C1 segment of cervical spinal cord (tissue), 14 donors: ENCODE data around the gene B3GNT8.
"Not testable (repeated sequence)": the region's sequence is repeated elsewhere in the genome, so short reads cannot be mapped to it uniquely, and the experiment has no call there.

ENCODE experiments used
- DNase-seq, 14 donors: peaks; one replicate each; lab custom pipeline; 2025; lab: John Stamatoyannopoulos, UW

B3GNT8 gene

DNA sequence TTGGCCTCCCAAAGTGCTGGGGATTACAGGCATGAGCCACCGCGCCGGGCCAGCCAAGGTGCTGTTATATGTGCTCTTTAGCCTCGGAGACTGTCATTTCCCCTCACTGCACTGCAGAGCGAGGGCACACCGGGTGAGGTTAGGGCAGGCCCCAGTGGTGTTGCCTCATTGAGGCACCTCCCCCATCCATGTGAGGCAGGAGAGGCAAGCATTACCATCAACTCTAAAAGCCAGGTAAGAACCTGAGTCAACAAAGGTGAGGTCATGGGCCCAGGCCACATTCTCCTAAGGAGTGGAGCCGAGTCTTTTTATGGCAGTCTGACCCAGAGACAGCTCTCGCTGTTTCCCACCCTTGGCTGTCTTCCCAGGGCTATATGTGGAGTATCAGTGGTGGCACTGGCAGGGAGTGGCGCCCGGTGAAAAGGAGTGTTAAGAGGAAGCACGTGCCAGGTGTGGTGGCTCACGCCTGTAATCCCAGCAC, 10.9 kb downstream of the B3GNT8 start:
- DNase-seq = no peak

DNA sequence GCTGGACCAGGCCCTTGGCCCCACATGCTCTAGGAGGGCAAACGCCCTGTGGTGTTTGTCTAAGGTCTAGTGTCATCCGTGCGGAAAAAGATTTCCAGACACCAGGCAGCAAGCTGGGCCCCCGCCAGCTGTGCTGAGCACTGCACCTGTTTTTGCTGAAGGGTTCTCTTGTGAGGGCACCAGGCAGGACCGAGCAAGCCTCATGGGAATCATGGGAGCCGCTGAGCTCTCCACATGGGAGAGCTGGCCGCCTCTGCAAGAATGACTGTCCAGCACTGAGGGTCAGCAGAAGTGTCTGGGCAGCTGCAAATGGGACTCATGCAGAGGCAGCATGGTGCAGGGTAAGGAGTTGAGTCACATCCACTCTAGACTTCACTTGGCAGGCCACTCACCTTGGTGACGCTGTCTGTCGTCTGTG, 12.0 kb downstream of the B3GNT8 start:
- DNase-seq = no peak

DNA sequence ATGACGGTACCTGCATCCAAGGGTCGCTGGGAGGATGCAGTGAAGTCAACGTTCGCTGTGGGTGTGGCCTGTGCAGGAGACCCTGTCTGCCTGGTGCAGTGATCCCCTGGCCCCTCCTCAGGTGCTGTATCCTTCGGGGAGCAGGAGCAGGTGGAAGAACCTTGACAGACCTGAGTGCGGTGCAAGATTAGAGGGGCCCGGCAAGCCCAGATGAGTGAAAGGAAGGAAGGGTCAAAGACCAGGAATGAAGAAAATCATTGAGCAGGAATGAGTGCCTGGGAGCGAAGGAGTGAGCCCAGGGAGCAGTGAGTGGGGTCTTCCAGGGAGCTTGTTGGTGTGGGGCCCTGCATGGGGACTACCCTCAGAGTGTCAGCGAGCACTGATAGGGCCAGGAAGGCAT, 12.7 kb downstream of the B3GNT8 start:
- no peak for DNase-seq

DNA sequence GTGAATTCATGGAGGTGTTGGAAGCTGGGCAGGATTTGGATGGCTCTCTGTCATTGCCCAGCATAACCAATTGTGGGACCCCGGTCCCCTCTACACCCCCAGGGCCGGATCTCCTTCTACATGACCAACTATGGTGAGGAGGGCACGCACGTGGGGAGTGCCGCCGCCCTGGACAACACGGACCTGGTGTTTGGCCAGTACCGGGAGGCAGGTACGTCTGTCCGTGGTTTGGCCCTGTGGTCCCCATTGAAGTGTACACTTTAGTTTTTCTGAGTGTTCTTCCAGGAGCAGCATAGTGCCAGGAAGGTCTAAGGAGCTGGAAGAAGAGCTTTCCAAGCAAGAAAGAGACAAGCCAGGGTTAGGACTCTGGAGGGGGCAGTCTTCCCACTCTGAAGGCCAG, 13.2 kb downstream of the B3GNT8 start:
- DNase-seq = no peak

DNA sequence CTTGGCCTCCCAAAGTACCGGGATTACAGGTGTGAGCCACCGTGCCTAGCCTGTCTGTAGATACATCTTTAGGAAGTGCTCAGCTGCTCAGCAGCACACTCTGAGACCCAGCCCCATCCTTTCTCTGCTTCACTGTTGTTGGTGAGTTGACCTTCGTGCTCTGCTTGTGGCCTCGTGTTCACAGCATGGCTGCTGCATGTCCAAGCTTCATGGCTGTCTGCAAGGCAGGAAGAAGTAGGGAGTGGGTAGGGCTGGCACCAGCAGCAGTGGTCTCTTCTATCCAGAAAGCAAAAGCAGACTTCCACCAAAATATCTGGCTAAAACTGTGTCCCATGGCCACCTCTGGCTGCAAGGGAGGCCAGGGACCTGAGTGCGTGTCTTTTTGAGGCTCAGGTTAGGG, 14.2 kb downstream of the B3GNT8 start:
- DNase-seq = no peak

DNA sequence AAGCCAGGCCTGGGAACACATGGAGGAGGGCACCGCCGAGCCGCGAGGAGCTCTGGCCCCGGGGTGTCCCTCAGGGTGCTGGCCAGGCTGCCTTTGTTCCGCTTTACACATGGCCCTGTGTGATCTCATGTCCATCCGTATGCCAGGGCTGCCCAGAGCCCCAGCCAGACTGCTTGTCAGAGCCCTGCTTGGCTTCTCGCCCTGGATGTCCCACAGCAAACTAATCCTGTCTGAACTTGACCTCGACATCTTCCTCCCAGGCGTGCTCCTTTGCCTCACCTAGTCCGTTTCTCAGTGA, 15.3 kb downstream of the B3GNT8 start:
- DNase-seq = peak in 8 of 14 donors; percentile 13 to 74 (median 26)

DNA sequence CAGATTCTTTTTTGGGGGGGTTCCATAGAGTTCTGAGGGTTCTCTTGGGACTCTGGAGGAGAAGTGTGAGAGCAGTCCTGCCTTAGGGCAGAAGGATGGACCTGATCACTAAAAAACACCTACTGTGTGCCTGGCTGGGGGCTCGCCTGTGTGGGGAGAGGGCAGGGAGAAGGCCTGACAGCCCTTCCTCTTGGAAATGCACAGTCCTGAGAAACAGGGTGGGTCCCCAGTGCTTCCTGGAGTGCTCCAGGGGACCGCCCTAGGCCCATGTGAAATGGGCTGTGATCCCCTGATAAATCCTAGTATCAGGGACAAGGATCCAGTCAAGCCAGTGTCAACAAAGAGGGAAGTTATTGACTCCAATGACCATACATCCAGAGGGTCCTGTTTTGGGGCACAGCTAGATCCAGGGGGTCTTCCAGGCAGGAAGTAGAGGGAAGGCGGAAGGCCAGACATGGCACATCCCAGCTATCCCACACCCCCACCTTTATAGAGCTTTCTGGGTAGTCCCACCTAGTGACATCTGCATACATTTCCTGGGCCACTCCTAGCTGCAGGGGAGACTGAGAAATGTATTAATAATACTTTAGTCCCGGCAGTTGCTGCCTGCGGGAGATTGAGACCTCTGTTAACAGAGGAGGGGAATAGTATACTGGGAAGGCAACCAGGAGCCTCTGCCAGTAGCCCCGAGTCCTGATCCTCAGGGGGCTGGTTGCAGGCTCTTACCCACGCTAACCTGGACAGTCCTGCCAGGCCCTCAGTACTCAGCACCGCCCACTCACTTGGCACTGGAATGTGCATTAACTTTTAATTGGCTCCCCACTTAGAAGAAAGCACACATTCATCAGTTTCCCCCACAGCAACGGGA, 15.8 kb downstream of the B3GNT8 start:
- DNase-seq = no peak

DNA sequence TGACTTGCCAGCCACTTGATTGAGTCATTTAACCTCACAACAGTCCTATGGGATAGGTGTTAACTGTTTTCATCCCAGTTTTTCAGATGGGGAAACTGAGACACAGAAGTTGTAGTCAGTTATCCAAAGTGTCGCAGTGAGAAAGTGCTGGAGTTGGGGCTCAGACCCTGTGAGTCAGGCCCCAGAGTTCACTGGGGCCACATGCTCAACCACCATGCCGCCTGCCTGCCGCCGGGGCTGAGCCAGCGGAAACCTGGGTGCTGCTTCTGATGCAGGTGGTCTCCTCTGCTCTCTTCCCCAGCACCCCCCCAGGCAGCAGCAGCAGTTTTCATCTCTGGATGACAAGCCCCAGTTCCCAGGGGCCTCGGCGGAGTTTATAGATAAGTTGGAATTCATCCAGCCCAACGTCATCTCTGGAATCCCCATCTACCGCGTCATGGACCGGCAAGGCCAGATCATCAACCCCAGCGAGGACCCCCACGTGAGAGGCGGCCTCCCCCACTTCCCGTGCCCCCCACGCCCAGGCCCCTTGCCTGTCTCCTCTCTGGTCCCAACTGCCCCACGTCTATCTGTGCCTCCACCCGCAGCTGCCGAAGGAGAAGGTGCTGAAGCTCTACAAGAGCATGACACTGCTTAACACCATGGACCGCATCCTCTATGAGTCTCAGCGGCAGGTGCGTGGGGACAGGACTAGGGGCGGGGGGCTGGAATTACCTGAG, 16.7 kb downstream of the B3GNT8 start:
- no peak for DNase-seq

DNA sequence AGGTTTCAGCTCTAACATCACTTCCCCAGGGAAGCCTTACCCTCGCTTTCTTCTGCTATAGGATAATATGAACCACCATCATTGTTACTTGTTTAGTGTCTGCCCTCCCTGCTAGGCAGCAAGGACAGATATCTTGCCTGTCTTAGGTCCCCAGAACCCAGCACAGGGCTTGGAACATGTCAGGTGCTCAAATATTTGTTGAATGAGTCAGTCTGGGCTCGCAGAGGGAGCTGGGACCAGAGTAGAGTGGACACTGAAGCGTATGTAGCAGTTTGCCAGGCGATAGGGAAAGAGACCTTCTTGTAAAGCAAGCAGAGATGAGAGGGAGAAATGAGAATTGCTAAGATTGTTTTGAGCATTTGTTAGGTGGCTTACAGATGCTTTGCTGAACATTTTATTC, 17.9 kb downstream of the B3GNT8 start:
- no peak for DNase-seq

DNA sequence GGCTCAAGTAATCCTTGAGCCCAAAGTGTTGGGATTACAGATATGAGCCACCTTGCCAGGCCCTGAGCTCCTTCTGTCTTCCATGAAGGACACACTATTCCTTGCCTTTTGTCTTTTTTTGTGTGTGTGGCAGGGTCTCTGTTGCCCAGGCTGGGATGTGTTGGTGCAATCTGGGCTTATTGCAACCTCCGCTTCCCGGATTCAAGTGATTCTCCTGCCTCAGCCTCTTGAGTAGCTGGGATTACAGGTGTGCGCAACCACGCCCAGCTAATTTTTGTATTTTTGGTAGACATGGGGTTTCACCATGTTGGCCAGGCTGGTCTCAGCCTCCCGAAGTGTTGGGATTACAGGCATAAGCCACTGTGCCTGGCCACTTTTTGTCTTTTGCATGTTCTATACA, 18.3 kb downstream of the B3GNT8 start:
- not testable (repeated sequence) for DNase-seq

DNA sequence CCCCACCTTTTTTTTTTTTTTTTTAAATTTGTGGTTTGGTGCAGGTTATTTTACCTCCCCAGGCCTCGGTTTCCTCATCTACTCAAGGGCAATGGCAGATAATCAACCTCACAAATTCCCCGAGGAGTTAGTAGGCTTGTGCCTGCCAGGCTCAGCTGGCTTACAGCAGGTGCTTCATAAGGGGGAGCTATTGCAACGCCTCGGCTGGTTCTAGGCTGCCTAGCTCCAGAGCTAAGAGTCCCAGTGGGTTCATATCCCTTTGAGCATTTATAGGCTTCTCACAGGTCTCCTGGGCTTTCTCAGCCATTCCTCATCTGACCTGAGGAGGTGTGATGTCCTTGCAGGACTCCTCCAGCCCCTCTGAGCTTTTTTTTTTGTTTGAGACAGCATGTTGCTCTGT, 18.9 kb downstream of the B3GNT8 start:
- no peak for DNase-seq

DNA sequence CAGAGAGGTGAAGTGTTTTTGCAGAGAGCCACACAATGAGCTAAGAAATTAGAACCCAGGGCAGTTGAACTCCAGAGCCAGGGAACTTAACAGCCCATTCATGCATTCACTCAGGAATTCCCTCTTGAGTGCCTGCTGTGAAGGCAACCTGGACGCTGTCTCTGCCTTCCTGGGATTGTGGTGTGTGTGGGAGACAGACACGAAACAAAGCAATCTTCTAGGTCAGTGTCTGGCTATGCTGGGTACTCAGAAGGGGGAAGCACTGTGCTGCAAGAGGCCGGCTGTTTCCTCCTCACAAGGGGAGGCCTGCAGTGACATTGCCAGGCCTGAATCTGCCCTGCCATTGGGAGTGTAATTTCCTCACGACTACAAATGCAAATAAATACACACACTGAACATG, 19.9 kb downstream of the B3GNT8 start:
- DNase-seq = peak in 1 of 14 donors; percentile 20

DNA sequence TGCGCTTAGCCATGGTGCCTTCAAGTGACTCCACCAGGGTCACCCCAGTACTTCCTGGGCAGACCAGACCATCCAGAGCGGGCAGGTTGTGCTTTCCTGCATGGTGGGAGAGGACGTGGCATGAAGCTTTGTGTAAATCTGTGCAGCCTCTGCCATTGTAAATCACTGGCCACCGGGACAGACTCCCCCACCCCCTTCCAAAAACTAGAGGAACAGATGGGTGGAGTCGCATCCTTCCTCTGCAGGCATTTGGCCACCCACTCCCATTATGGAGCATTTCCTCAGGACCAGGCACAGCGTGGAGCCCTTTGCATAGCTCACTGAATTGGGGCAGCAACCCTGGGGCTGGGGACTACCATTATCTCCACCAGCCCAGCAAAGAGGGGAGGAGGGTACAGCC, 21.4 kb downstream of the B3GNT8 start:
- no peak for DNase-seq

DNA sequence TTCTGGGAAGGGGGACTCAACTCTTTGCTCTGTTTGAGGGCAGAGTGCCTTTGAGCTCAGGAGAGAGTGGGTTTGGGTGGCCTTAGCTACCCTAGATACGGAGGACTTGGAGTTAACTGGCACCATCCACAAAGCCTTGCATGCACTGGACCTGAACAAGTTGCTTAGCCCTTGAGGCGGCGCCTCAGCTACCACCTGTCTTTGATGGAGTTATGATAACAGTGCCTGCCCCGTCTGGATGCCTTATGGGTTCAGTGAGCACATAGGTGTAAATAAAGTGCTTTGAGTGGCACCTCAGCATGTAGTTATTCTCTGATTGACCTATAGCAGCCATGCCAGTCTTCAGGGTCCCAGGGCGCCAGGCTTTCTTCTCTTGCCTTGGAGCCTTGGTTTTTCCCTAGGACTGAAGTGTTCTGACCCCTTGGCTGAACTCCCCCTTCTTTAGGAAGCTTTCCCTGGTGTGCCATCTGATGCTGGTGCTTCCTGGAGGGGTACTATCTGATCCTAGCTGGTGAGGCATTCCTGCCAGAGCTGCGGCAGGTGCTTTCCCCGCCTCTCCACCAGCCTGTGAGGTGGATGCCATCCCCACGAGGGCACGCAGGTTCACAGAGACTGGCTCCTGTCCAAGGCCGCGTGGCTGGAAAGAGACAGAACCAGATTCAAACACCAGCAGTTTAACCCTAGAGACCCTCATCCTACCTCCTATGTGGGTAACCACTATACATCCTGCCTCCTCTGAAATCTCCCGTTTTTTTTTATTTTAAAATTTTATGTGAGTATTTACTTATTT, 23.8 kb downstream of the B3GNT8 start:
- no peak for DNase-seq

DNA sequence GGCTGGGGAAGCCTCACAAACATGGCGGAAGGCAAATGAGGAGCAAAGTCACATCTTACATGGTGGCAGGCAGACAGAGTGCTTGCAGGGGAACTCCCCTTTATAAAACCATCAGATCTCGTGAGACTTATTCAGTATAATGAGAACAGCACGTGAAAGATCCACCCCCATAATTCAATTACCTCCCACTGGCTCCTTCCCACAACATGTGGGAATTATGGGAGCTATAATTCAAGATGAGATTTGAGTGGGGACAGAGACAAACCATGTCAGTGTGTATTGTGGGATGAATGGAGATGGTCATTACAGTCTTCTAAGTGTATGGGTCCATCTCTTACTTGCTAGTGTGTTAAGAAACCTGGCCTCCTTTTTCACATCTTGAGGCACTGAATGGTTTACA, 25.2 kb downstream of the B3GNT8 start:
- no peak for DNase-seq

DNA sequence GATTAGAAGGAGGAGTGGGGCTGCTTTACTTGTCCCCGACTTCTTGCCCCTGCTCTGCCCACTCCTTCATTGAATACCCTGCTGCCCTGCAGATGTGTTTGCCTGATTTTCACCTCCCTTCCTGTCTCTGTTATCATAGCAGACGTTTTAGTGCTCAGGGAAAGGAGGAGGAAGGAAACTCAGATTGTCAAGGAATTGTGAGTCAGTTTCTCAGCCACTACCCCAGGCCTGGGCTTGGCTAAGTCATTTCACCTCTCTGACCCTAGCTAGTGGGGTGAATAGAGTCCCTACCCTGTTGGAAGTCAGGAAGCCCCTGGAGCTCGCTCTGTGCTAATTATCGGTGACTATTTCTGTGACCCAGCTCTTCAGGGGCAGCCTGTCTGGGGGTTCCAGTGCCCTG, 25.7 kb downstream of the B3GNT8 start:
- no peak for DNase-seq

DNA sequence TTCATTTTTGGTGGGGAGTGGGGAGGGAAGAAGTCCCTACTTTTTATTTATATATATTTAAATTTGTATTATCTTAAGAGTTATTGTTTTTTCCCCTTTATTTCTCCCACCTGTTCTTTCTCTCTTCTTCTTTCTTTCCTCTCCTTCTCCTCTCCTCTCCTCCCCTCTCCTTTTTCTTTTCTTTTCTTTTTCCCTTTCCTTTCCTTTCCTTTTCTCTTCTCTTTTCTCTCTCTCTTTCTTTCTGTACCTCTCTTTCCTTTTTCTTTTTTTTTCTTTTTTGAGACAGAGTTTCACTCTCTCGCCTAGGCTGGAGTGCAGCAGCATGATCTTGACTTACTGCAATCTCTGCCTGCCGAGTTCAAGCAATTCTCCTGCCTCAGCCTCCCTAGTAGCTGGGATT, 27.6 kb downstream of the B3GNT8 start:
- DNase-seq = no peak

DNA sequence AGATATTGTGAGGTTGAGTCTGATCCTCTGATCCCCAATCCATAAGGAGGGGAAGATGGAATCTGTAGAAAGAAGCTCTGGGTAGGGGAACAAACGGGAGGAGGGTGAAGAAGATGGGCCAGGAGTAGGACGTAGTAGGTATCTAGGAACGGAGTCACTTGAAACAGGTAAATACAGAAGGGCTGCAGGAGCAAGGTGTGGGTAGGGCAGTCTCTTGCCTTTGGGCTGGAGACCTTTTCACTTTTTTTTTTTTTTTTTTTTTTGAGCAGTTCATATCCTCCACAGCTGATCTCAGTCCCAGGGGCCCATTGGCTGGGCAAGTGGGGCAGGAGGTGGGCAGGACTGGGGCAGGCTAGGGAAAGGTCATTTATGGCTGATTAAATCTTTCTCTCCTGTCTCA, 28.1 kb downstream of the B3GNT8 start:
- no peak for DNase-seq

DNA sequence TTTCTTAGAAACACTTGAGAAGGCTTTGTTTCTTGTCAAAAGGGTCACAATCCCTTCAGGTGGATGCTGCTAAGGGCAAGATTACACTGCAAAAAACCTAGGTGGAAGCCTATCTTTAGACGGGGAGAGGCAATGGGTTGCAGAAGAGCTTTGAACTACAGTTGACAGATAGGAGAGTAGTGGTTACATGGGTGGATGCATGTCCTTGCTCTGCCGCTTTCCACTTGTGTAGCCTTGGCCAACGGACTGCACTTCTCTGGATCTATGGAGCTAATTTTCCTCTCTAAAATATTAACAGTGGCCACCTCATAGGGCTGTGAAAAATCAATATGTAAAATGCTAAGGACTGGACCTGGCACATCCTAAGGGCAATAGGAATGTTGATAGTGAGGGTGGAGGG, 28.6 kb downstream of the B3GNT8 start:
- no peak for DNase-seq

DNA sequence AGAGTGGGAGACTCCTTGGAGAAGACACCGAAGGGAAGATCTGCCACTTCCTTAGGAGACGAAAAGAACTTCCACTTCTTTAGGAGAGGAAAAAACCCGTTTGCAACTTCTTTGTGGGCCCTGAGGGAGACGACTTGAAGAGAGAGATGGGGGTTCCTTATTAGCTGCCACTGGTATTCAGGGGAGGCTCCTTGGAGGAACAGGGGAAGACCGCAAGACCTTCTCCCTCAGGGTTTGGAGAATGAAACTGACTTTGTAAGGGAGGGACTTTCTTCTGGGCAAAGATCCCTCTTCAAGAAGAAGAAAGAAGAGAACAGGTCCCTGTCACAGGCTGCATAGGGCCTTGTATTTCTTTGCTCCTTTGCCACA, 29.1 kb downstream of the B3GNT8 start:
- DNase-seq = no peak

DNA sequence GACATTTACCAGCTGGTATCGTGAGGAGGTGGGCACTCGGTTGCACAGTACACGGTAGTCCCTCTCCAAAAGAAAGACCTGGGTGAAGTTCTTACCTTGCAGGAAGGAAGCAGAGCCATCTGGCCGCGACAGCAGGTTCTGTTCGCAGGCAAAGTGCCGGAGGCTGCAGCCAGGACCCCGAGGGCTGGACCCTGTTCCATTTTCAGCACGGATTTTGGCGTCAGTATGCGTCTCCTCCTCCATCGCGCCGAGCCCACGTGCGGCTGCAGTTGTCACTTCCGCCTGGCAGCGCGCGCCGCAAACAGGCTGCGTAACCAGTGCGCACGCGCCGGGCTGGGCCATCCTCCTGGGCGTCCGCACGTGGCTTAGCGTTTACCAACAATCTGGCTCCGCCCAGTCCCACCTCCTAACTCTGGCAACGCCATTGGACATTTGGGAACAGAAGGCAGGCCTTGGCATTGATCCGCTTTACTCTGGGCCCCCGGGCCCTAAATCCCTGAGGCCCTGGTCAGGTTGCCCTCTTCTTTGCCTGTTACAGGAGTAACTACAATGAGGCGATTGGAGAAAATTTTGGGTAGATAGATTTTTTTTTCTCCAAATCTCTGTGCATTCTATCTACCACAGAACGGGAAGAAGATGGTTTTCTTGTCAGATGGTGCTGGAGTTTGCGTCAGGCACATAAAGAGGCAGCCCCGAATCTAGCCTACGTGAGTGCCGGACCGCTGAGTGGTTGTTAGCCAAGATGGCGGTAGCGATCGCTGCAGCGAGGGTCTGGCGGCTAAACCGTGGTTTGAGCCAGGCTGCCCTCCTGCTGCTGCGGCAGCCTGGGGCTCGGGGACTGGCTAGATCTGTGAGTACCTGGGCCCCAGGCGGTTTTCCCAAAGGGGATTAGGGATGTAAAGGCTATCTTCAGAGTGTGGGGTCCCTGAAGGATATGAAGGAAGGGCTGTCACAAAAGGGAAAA, 29.8 kb downstream of the B3GNT8 start, which contains the start of the genes BCKDHA and EXOSC5:
TSS of gene BCKDHA (plus strand) at position 733 of the 964 bp plus-strand sequence. CDS start at position 743, 10 bp downstream.
TSS of gene EXOSC5 (minus strand) at position 274 of the 964 bp plus-strand sequence. CDS start at position 243, 31 bp downstream.
- DNase-seq = peak; percentile 75 to 99 (median 97)
